PFSK-1 (cell line): ENCODE results near the gene CDC42BPB.

Experiments
- POLR2AphosphoS5 ChIP-seq: IDR thresholded peaks from 2 replicates; pipeline ENCODE4 v1.6.1; 2012; ENCODE audit warnings: low read depth, mild to moderate bottlenecking, control low read depth, low read length, moderate library complexity
- TAF1 ChIP-seq: IDR thresholded peaks from 2 replicates; pipeline ENCODE4 v1.6.1; 2012; ENCODE audit warnings: low read length, control low read depth, borderline replicate concordance; ENCODE audit not compliant: insufficient read depth
- TF ChIP-seq, protein P1 (sequence below), 2 experiments: IDR thresholded peaks; 2 replicates each; pipeline versions ENCODE4 v1.6.1 to v1.8.0; 2011 to 2012; ENCODE audit warnings: low read depth in 2 of 2, low read length in 2 of 2, control low read depth in 1 of 2, inconsistent platforms in 1 of 2, mild to moderate bottlenecking in 1 of 2, moderate library complexity in 1 of 2; ENCODE audit not compliant: insufficient read depth in 1 of 2

DNA sequence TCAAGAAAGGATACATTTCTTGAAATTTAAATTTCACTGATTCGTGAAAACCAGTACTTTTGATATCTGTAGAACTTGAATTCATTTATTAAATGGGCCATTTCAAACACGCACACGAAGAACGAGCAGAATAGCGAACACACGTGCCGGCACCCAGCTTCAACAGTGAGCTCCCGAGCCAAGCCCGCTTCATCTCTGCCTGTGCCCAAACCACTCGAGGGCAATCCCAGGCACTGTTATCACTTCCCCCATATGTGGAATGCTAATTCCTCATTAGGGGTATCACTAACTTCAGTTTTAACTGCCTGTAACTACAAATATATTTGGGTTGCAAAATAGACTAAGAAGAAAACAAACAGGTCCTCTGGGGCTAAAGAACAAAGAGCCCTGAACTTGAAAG lies 86.9 kb downstream of the CDC42BPB start:
- TF ChIP-seq POLR2AphosphoS5 (no peak), TAF1 (no peak)
- TF ChIP-seq, protein P1, sequence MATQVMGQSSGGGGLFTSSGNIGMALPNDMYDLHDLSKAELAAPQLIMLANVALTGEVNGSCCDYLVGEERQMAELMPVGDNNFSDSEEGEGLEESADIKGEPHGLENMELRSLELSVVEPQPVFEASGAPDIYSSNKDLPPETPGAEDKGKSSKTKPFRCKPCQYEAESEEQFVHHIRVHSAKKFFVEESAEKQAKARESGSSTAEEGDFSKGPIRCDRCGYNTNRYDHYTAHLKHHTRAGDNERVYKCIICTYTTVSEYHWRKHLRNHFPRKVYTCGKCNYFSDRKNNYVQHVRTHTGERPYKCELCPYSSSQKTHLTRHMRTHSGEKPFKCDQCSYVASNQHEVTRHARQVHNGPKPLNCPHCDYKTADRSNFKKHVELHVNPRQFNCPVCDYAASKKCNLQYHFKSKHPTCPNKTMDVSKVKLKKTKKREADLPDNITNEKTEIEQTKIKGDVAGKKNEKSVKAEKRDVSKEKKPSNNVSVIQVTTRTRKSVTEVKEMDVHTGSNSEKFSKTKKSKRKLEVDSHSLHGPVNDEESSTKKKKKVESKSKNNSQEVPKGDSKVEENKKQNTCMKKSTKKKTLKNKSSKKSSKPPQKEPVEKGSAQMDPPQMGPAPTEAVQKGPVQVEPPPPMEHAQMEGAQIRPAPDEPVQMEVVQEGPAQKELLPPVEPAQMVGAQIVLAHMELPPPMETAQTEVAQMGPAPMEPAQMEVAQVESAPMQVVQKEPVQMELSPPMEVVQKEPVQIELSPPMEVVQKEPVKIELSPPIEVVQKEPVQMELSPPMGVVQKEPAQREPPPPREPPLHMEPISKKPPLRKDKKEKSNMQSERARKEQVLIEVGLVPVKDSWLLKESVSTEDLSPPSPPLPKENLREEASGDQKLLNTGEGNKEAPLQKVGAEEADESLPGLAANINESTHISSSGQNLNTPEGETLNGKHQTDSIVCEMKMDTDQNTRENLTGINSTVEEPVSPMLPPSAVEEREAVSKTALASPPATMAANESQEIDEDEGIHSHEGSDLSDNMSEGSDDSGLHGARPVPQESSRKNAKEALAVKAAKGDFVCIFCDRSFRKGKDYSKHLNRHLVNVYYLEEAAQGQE (IDR thresholded peaks at IDR 0.05; ENCODE audit: insufficient read depth in 1 of 2, low read depth in 2 of 2, low read length in 2 of 2) = no peak
